ENCODE results near the gene MAPT.
"Not testable (repeated sequence)": the region's sequence is repeated elsewhere in the genome, so short reads cannot be mapped to it uniquely, and the experiment has no call there.

MAPT gene

GRCh38 chr17:45900723-45901415 lies 6.5 kb downstream of the MAPT start:
- DNase-seq (ENCODE audit: low read depth) = no peak

- no peak for DNase-seq (ENCODE audit: low read depth)
Observed at GRCh38 chr17:45902892-45903346, 8.6 kb downstream of the MAPT start.

GRCh38 chr17:45904866-45905265 lies 10.5 kb downstream of the MAPT start:
- no peak for DNase-seq (ENCODE audit: low read depth)

- no peak for DNase-seq (ENCODE audit: low read depth)
Observed at GRCh38 chr17:45905814-45906213, 11.5 kb downstream of the MAPT start.

- DNase-seq (ENCODE audit: low read depth) = no peak
Observed at GRCh38 chr17:45906237-45906636, 11.9 kb downstream of the MAPT start.

GRCh38 chr17:45906927-45907622 lies 12.7 kb downstream of the MAPT start:
- no peak for DNase-seq (ENCODE audit: low read depth)

GRCh38 chr17:45907750-45908395 lies 13.5 kb downstream of the MAPT start:
- DNase-seq (ENCODE audit: low read depth) = no peak

- no peak for DNase-seq (ENCODE audit: low read depth)
Observed at GRCh38 chr17:45908460-45908859, 14.1 kb downstream of the MAPT start.

GRCh38 chr17:45908935-45909334 lies 14.6 kb downstream of the MAPT start:
- DNase-seq (ENCODE audit: low read depth) = no peak

- no peak for DNase-seq (ENCODE audit: low read depth)
Observed at GRCh38 chr17:45910667-45911066, 16.3 kb downstream of the MAPT start.

- no peak for DNase-seq (ENCODE audit: low read depth)
Observed at GRCh38 chr17:45912319-45912718, 18.0 kb downstream of the MAPT start.

GRCh38 chr17:45913030-45913429 lies 18.7 kb downstream of the MAPT start:
- not testable (repeated sequence) for DNase-seq (ENCODE audit: low read depth)

- no peak for DNase-seq (ENCODE audit: low read depth)
Observed at GRCh38 chr17:45914047-45914717, 19.8 kb downstream of the MAPT start.

GRCh38 chr17:45915263-45915662 lies 20.9 kb downstream of the MAPT start:
- DNase-seq (ENCODE audit: low read depth) = no peak

GRCh38 chr17:45917081-45917480 lies 22.7 kb downstream of the MAPT start:
- DNase-seq (ENCODE audit: low read depth) = no peak

- no peak for DNase-seq (ENCODE audit: low read depth)
Observed at GRCh38 chr17:45918241-45918745, 23.9 kb downstream of the MAPT start.

- no peak for DNase-seq (ENCODE audit: low read depth)
Observed at GRCh38 chr17:45919136-45919535, 24.8 kb downstream of the MAPT start.

GRCh38 chr17:45920083-45920482 lies 25.7 kb downstream of the MAPT start:
- no peak for DNase-seq (ENCODE audit: low read depth)

- DNase-seq (ENCODE audit: low read depth) = no peak
Observed at GRCh38 chr17:45923511-45924268, 29.3 kb downstream of the MAPT start.

- DNase-seq (ENCODE audit: low read depth) = no peak
Observed at GRCh38 chr17:45924332-45924820, 30.0 kb downstream of the MAPT start.

GRCh38 chr17:45925311-45925710 lies 31.0 kb downstream of the MAPT start:
- no peak for DNase-seq (ENCODE audit: low read depth)
